ENCODE measurements around the gene N4BP2L2.
A peak's percentile ranks its signal among the peaks of the same experiment; 100 is the strongest.

N4BP2L2 gene

DNA sequence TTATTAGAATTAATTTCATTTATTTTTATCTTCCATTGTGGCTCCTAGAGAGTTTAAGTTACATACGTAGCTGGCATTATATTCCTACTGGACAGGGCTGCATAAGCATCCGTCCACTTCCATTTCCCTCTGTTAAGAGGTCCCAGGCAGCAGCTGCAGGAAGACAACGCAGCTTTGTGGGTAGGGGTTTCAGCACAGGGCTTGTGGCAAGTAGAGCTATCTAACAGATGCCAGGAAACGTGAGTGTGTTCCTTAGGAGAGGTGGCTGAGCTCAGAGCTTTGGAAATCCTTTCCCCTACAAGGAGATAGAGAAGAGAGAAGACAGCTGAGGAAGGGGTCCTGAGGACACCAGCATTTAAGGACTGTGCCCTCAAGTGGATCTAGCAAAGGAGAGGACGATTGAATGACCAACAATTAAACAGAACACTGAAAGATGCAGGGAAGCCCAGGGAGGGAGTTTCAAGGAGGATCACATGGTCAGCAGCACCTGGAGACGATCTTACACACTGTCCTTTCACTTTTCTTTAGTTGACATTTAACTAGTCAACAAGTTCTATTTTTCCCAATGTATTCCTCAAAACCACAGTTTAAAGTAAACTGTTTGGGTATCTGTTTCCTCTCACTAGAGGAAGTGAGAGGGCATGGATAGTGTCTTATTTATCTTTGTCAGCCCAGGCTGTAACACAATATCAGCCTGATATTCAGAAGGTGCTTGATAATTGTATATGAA is 108.4 kb downstream of the N4BP2L2 start:
- DNase-seq (ENCODE audit: low read depth, low spot score) = no peak
- in situ Hi-C loops (cut with HindIII; ENCODE audit: low sequenced_read_pairs) = no loop called here
- TF ChIP-seq, protein P1, sequence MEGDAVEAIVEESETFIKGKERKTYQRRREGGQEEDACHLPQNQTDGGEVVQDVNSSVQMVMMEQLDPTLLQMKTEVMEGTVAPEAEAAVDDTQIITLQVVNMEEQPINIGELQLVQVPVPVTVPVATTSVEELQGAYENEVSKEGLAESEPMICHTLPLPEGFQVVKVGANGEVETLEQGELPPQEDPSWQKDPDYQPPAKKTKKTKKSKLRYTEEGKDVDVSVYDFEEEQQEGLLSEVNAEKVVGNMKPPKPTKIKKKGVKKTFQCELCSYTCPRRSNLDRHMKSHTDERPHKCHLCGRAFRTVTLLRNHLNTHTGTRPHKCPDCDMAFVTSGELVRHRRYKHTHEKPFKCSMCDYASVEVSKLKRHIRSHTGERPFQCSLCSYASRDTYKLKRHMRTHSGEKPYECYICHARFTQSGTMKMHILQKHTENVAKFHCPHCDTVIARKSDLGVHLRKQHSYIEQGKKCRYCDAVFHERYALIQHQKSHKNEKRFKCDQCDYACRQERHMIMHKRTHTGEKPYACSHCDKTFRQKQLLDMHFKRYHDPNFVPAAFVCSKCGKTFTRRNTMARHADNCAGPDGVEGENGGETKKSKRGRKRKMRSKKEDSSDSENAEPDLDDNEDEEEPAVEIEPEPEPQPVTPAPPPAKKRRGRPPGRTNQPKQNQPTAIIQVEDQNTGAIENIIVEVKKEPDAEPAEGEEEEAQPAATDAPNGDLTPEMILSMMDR (IDR thresholded peaks at IDR 0.05; ENCODE audit: low read depth, low read length) = no peak
- H3K4me3 ChIP-seq (ENCODE audit: low read depth, low read length) = no peak overlapping the region

DNA sequence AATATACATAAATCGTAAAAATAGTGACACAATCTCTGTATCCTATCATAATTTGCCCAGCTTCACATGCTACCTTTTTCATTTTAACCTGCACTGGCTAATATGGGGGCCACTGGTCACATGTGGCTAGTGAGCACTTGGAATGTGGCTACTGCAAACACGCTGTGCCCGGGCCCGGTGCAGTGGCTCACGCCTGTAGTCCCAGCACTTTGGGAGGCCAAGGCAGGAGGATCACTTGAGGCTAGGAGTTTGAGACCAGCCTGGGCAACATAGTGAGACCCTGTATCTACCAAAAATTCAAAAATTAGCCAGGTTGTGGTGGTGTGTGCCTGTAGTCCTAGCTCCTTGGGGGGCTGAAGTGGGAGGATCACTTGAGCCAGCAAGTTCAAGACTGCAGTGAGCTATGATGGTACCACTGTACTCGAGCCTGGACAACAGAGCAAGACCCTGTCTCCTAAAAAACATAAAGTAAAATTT is 109.1 kb downstream of the N4BP2L2 start:
- in situ Hi-C loops (cut with HindIII; ENCODE audit: low sequenced_read_pairs) = no loop called here
- TF ChIP-seq, protein P1 (IDR thresholded peaks at IDR 0.05; ENCODE audit: low read depth, low read length) = no peak
- no peak overlapping the region for H3K4me3 ChIP-seq (ENCODE audit: low read depth, low read length)
- no peak for DNase-seq (ENCODE audit: low read depth, low spot score)

DNA sequence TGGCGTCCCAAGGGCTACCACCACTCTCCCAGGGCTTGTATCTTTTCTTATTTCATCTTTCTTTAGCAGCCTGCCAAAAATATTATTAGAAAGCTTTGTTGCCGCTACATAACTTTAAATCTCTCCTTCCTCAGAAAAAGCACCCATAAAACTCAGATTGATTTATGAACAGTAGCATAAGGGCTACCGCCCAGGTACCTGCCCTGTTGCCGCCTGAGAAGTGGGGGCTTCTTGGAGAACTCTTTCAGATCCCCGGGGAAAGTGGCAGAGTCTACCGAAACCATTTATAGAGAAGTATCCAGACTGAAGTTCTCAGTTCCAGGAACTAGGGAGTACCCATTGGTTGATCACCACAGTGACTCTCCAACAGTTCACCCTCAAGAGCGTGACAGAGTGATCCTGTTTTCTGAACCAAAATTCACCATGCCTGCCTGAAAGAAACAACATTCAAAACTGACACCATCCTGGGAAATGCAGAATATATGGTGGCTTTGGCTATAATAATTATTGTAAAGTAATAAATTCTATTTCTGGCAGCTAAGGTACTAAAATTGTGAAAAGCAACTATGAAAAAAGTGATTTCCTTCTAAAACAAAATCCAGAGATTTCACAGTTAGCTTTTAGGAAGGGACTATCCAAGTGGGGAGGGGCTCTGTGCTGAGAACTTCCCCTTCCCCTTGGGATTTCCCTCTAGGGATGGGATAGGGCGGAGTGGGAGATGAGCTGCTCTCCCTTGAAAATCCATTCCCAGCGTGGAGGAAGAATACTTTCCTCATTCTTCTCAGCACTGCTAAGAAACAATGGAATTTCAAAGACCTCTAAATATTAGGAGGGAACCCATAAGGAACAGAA is 109.8 kb downstream of the N4BP2L2 start:
- DNase-seq (ENCODE audit: low read depth, low spot score) = no peak
- in situ Hi-C loops (cut with HindIII; ENCODE audit: low sequenced_read_pairs) = no loop called here
- H3K4me3 ChIP-seq (ENCODE audit: low read depth, low read length) = peak overlapping the region; percentile 56
- TF ChIP-seq, protein P1 (IDR thresholded peaks at IDR 0.05; ENCODE audit: low read depth, low read length) = no peak

DNA sequence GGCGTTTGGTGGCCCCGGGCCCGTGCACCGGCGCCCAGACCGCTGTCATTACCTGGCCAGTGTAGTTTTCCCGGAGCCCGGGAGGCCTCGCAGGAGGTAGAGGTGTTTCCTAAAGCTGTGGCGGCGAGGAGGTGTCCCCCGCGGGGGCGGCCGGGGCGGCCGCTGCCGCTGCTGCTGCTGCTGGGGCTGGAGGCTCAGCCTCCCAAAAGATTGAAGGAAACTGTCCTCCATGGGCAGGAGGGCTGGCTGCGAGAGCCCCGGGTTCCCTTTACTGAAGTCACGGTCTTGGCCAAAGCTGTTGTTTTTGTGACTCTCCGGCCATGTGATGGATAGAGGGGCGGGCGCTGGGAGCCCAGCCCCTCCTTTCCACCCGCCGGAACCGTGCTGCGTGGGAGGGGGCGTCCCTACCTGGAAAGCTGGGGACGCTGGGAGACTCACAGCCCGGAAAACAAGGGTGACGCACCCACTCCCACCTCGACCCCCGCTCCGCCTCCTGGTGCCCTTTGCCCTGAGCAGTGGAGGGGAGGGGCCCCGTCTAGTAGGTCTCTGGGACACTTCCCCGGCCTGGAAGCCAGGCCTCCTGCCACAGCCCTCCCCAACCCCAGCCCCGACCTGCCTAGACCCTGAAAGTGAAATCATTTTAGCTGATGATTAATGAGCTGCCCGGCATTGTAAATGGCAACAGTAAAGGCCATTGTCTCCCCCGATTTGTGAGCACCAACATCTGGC is 110.6 kb downstream of the N4BP2L2 start, which contains the start of gene N4BP2L1:
TSS of gene N4BP2L1 (minus strand) at position 279 of the 729 bp plus-strand sequence. CDS start at position 231, 48 bp downstream.
- peak within 1 kb of the TSS; percentile 56 for H3K4me3 ChIP-seq (ENCODE audit: low read depth, low read length)
- peak; percentile 31 for DNase-seq (ENCODE audit: low read depth, low spot score)
- in situ Hi-C loops (cut with HindIII; ENCODE audit: low sequenced_read_pairs) = no loop called here
- TF ChIP-seq, protein P1 (IDR thresholded peaks at IDR 0.05; ENCODE audit: low read depth, low read length) = no peak

DNA sequence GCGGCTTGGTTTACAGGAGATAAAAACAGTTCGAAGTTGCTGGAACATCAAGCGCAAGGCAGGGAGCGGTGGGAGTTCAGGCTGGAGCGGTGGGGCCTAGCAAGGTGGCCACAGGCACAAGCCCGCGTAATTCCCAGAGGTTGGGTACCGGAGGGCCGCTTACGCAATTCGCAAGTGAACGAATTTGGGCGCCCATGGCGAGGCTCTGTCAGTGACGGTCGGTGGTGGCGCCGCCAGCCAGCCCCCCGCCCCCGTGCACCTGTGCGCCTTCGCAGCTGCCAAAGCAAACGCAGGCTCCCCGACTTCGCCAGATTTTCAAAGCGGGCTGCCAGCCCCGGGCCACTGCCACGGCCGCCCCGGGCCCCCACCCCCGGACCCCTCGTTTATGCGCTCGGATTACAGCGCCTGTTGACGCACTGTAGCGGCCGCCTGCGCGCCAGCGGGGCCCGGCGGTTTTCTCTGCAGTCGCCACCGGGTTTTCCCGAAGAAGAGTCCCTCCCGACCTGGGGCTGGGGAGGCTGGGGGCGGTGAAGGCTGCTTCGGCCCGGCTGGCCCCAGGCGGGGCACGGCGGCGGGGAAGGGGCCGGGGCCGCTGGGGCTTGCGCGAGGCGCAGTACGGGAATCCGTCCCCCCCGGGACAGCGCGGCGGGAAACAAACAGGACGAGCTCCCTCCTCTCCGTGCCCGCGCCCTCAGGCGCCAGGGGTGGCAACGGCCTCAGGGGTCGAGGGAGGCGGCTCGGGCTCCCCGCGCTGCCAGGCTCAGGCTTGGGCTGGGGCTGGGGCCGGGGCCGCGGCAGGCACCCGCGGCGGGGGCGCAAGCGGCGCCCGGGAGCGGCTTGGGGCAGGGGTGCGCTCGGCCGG is 111.4 kb downstream of the N4BP2L2 start:
- TF ChIP-seq, protein P1 (IDR thresholded peaks at IDR 0.05; ENCODE audit: low read depth, low read length) = no peak
- peak; percentile 23 for DNase-seq (ENCODE audit: low read depth, low spot score)
- H3K4me3 ChIP-seq (ENCODE audit: low read depth, low read length) = peak overlapping the region; percentile 56
- in situ Hi-C loops (cut with HindIII; ENCODE audit: low sequenced_read_pairs) = no loop called here

All from astrocyte of the spinal cord (primary cell).